Measurements from ENCODE around the gene ANG.

GRCh38 chr14:20699931-20700330, 11.4 kb downstream of the ANG start:
- TF ChIP-seq REST (IDR thresholded peaks at IDR 0.05; ENCODE audit: low read depth) (no peak), EP300 (IDR thresholded peaks at IDR 0.05; ENCODE audit: borderline replicate concordance) (no peak)
